GM12878 (cell line): Measurements from ENCODE around the gene ARMC9. TPM values are rescaled to one million over a fixed set of nuclear protein-coding genes. Genes with fewer than 3 reads are reported as not detected.

ENCODE experiments used
- ATAC-seq: fragments of 200-7000 bp; cut with Tn5 transposase; 3 replicates; pipeline ENCODE4 v1.9.1; 2020; ENCODE audit warnings: mild to moderate bottlenecking, moderate library complexity
- BruUV-seq: library from RNA; stranded (reverse); fragments of 400-500 nt; replicated peaks from 2 replicates; lab custom pipeline; 2021; lab: Mats Ljungman, UMichigan
- CTCF ChIA-PET: fragments of 300-600 bp; sonication (Branson Sonifier 250); formaldehyde crosslinking; extraction: SDS; loops from one replicate; lab custom pipeline; 2021; ENCODE audit warnings: inconsistent platforms; lab: Yijun Ruan, JAX
- POLR2A ChIA-PET: fragments of 350-600 bp; formaldehyde crosslinking; extraction: SDS; loops from one replicate; lab custom pipeline; 2021; ENCODE audit warnings: inconsistent platforms; lab: Charles Lee
- RAD21 ChIA-PET: fragments of 300-600 bp; sonication (Branson Sonifier 250); formaldehyde crosslinking; loops from one replicate; lab custom pipeline; 2023; ENCODE audit warnings: antibody characterized with exemption; ENCODE audit not compliant: unreplicated experiment; lab: Charles Lee
- SMC1A ChIA-PET: fragments of 300-600 bp; sonication (Branson Sonifier 250); formaldehyde crosslinking; loops from one replicate; lab custom pipeline; 2023; ENCODE audit not compliant: unreplicated experiment, uncharacterized antibody; lab: Charles Lee
- DNase-seq: peaks from one replicate; pipeline ENCODE4 v3.0.0-alpha.2; 2011; ENCODE audit warnings: low read depth, low spot score
- FAIRE-seq: peaks from 3 replicates; lab custom pipeline; 2011; peaks lifted over from hg19 to GRCh38; lab: Jason Lieb, UNC
- H2AFZ ChIP-seq: 2 replicates; pipeline ENCODE4 v1.6.0; 2011; ENCODE audit warnings: low read depth, low read length, control low read depth; ENCODE audit not compliant: control insufficient read depth
- H3K27ac ChIP-seq: 2 replicates; pipeline ENCODE4 v1.5.1; 2011; ENCODE audit warnings: control low read depth; ENCODE audit not compliant: control insufficient read depth, insufficient read depth
- H3K27me3 ChIP-seq, 2 experiments: replicated peaks in 1 of 2; 2 replicates each; pipeline versions ENCODE4 v1.6.0 to v1.6.1; 2011; ENCODE audit warnings: low read length in 1 of 2; ENCODE audit not compliant: control insufficient read depth in 2 of 2, insufficient read depth in 2 of 2
- H3K36me3 ChIP-seq, 2 experiments: 2 replicates each; pipeline ENCODE4 v1.5.1; 2011; ENCODE audit warnings: low read length in 1 of 2; ENCODE audit not compliant: control insufficient read depth in 2 of 2, insufficient read depth in 2 of 2
- H3K4me1 ChIP-seq: 2 replicates; pipeline ENCODE4 v1.6.1; 2011; ENCODE audit warnings: mild to moderate bottlenecking, low read length, moderate library complexity, mixed read lengths; ENCODE audit not compliant: control insufficient read depth, insufficient read depth
- H3K4me2 ChIP-seq: 2 replicates; pipeline ENCODE4 v1.6.0; 2011; ENCODE audit warnings: control low read depth; ENCODE audit not compliant: control insufficient read depth, insufficient read depth
- H3K4me3 ChIP-seq: fragments of 200-600 bp; sonication (generic); 2 replicates; pipeline ENCODE4 v1.5.1; 2016
- H3K79me2 ChIP-seq: 2 replicates; pipeline ENCODE4 v1.6.0; 2011; ENCODE audit warnings: low read length; ENCODE audit not compliant: control insufficient read depth, insufficient read depth
- H3K9ac ChIP-seq: 2 replicates; pipeline ENCODE4 v1.8.0; 2011; ENCODE audit warnings: low read length, control low read depth, mixed read lengths; ENCODE audit not compliant: control insufficient read depth, insufficient read depth
- H3K9me3 ChIP-seq: replicated peaks from 3 replicates; pipeline ENCODE4 v1.5.1; 2011; ENCODE audit warnings: mild to moderate bottlenecking, low read length; ENCODE audit not compliant: control insufficient read depth, insufficient read depth
- H4K20me1 ChIP-seq: 2 replicates; pipeline ENCODE4 v1.6.0; 2011; ENCODE audit not compliant: control insufficient read depth, insufficient read depth
- BCL11A ChIP-seq: IDR thresholded peaks from 2 replicates; pipeline ENCODE4 v1.6.1; 2011; ENCODE audit warnings: low read depth, low read length
- BHLHE40 ChIP-seq, 2 experiments: fragments of 450-650 bp in 1 of 2; IDR thresholded peaks; 2 replicates each; pipeline ENCODE4 v1.6.1; 2011 to 2017; ENCODE audit warnings: low read depth in 2 of 2, borderline replicate concordance in 1 of 2, improper control_type of control experiment in 1 of 2, low read length in 1 of 2, mild to moderate bottlenecking in 1 of 2
- CEBPB ChIP-seq, 2 experiments: fragments of 150-350 bp in 1 of 2; IDR thresholded peaks; 2 replicates each; pipeline ENCODE4 v1.6.1; 2012 to 2014; ENCODE audit warnings: low read depth in 2 of 2, low read length in 2 of 2, borderline replicate concordance in 1 of 2, inconsistent platforms in 1 of 2
- CHD1 ChIP-seq: IDR thresholded peaks from 2 replicates; pipeline ENCODE4 v1.6.1; 2012; ENCODE audit warnings: low read depth, low read length, improper control_type of control experiment
- CREB1 ChIP-seq: IDR thresholded peaks from 2 replicates; pipeline ENCODE4 v1.6.1; 2012; ENCODE audit warnings: low read depth, mild to moderate bottlenecking, inconsistent platforms
- PML ChIP-seq: IDR thresholded peaks from 2 replicates; pipeline ENCODE4 v1.6.1; 2012; ENCODE audit warnings: low read length, inconsistent platforms
- POLR2A ChIP-seq: IDR thresholded peaks from 2 replicates; pipeline ENCODE4 v1.6.1; 2011; ENCODE audit warnings: low read depth, mild to moderate bottlenecking, low read length
- RBBP5 ChIP-seq: fragments of 200-600 bp; sonication (generic); conservative IDR thresholded peaks from 2 replicates; pipeline ENCODE4 v1.6.1; 2016
- RELA ChIP-seq: fragments of 450-650 bp; IDR thresholded peaks from 2 replicates; pipeline ENCODE4 v1.8.0; 2014; ENCODE audit warnings: borderline replicate concordance; ENCODE audit not compliant: partially characterized antibody
- RFX5 ChIP-seq: IDR thresholded peaks from 2 replicates; pipeline ENCODE4 v1.6.1; 2011; ENCODE audit warnings: low read depth, low read length, improper control_type of control experiment
- TCF12 ChIP-seq: IDR thresholded peaks from 2 replicates; pipeline ENCODE4 v1.6.1; 2011; ENCODE audit warnings: low read depth, mild to moderate bottlenecking, low read length
- WRNIP1 ChIP-seq: IDR thresholded peaks from 2 replicates; pipeline ENCODE4 v1.6.1; 2011; ENCODE audit warnings: low read depth, low read length, improper control_type of control experiment, borderline replicate concordance
- WGBS: methylation state at CpG from one replicate; pipeline ENCODE4 v1.1.6; 2016; ENCODE audit warnings: low lambda C conversion rate; ENCODE audit not compliant: insufficient replicate concordance, insufficient coverage; ENCODE audit errors: missing lambda C conversion rate; 5-methylcytosine and 5-hydroxymethylcytosine counted together
- in situ Hi-C: fragments of 300-500 bp; cut with MboI; formaldehyde crosslinking; loops from 9 replicates; pipeline ENCODE4 v1.14.3; 2018; ENCODE audit warnings: mixed read lengths
- intact Hi-C: fragments of 100-400 bp; cut with micrococcal nuclease; formaldehyde crosslinking; loops from one replicate; pipeline ENCODE4 v1.14.2; 2022; ENCODE audit not compliant: unreplicated experiment
- polyA plus RNA-seq, 11 experiments: library from polyadenylated mRNA; depleted of rRNA in 4 of 11; unstranded in 6 of 11; stranded (reverse) in 5 of 11; fragments of >200 nt; fragmentation: Nextera tagmentation in 4 of 11; fragmentation: Illumina TruSeq in 1 of 11; extraction: Ambion mirVana in 4 of 11; extraction: Trizol in 1 of 11; gene quantifications; 1 replicate in 1 of 11; 2 replicates in 10 of 11; pipeline versions ENCODE4 v1.2.1 to v1.2.3, GENCODE V29; 2011 to 2016; ENCODE audit warnings: inconsistent platforms in 2 of 11, missing spikeins in 2 of 11, low read depth in 1 of 11
- total RNA-seq, 4 experiments: library from RNA; depleted of rRNA in 3 of 4; stranded (reverse); fragments of >200 nt in 3 of 4; fragmentation: Illumina TruSeq in 1 of 4; extraction: Trizol in 1 of 4; gene quantifications; 2 replicates each; pipeline versions ENCODE4 v1.2.1 to v1.2.3, GENCODE V29; 2013 to 2021
- TF ChIP-seq, protein P1 (sequence below): IDR thresholded peaks from 2 replicates; pipeline ENCODE4 v1.6.1; 2012; ENCODE audit warnings: improper control_type of control experiment, low read depth, low read length; ENCODE audit not compliant: insufficient replicate concordance
- TF ChIP-seq, protein P2 (sequence below): IDR thresholded peaks from 2 replicates; pipeline ENCODE4 v1.6.1; 2011; ENCODE audit warnings: borderline replicate concordance, low read depth, mild to moderate bottlenecking, moderate library complexity, mixed read lengths, low read length; ENCODE audit not compliant: insufficient read depth; ENCODE audit errors: extremely low read length
- TF ChIP-seq, protein P3 (sequence below): fragments of 150-350 bp; IDR thresholded peaks from 2 replicates; pipeline ENCODE4 v1.6.1; 2016; ENCODE audit warnings: low read depth, low read length

Gene ARMC9
- total and polyA plus RNA-seq, 10 of the 15 experiments (the other 5 are each of a cell fraction or from before 2014, with no cell fraction given), result 3.8 to 21.8 (median 10.4) TPM

GRCh38 chr2:231360401-231360800 lies 162.0 kb downstream of the ARMC9 start:
- Histone ChIP-seq H3K36me3 (no peaks in the 10 kb centered on the region; a peak in 1 of 4 replicates), H4K20me1 (no peaks in the 10 kb centered on the region), H3K9ac (no peak overlapping the region), H3K27ac (no peak overlapping the region), H3K4me2 (no peak overlapping the region), H3K9me3 (no peaks in the 10 kb centered on the region), H3K4me1 (peaks cover 15% of the 10 kb centered on the region), H3K79me2 (no peaks in the 10 kb centered on the region), H3K4me3 (no peak overlapping the region), H2AFZ (no peak overlapping the region), H3K27me3 (no peaks in the 10 kb centered on the region)
- intact Hi-C loops, result no loop called here
- TF ChIP-seq RBBP5, result no peak
- no peak for TF ChIP-seq CREB1
- TF ChIP-seq BCL11A, result no peak
- no peak for TF ChIP-seq BHLHE40 (IDR thresholded peaks at IDR 0.05; ENCODE audit: borderline replicate concordance in 1 of 2, low read depth in 2 of 2, low read length in 1 of 2)
- TF ChIP-seq, protein P1, sequence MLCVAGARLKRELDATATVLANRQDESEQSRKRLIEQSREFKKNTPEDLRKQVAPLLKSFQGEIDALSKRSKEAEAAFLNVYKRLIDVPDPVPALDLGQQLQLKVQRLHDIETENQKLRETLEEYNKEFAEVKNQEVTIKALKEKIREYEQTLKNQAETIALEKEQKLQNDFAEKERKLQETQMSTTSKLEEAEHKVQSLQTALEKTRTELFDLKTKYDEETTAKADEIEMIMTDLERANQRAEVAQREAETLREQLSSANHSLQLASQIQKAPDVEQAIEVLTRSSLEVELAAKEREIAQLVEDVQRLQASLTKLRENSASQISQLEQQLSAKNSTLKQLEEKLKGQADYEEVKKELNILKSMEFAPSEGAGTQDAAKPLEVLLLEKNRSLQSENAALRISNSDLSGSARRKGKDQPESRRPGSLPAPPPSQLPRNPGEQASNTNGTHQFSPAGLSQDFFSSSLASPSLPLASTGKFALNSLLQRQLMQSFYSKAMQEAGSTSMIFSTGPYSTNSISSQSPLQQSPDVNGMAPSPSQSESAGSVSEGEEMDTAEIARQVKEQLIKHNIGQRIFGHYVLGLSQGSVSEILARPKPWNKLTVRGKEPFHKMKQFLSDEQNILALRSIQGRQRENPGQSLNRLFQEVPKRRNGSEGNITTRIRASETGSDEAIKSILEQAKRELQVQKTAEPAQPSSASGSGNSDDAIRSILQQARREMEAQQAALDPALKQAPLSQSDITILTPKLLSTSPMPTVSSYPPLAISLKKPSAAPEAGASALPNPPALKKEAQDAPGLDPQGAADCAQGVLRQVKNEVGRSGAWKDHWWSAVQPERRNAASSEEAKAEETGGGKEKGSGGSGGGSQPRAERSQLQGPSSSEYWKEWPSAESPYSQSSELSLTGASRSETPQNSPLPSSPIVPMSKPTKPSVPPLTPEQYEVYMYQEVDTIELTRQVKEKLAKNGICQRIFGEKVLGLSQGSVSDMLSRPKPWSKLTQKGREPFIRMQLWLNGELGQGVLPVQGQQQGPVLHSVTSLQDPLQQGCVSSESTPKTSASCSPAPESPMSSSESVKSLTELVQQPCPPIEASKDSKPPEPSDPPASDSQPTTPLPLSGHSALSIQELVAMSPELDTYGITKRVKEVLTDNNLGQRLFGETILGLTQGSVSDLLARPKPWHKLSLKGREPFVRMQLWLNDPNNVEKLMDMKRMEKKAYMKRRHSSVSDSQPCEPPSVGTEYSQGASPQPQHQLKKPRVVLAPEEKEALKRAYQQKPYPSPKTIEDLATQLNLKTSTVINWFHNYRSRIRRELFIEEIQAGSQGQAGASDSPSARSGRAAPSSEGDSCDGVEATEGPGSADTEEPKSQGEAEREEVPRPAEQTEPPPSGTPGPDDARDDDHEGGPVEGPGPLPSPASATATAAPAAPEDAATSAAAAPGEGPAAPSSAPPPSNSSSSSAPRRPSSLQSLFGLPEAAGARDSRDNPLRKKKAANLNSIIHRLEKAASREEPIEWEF, result no peak
- TF ChIP-seq CHD1, result no peak
- TF ChIP-seq CEBPB (IDR thresholded peaks at IDR 0.05; ENCODE audit: borderline replicate concordance in 1 of 2, low read depth in 2 of 2, low read length in 2 of 2), result no peak
- TF ChIP-seq WRNIP1, result no peak
- no peak for TF ChIP-seq PML
- no peak for TF ChIP-seq TCF12
- no peak for TF ChIP-seq RELA
- TF ChIP-seq, protein P2, sequence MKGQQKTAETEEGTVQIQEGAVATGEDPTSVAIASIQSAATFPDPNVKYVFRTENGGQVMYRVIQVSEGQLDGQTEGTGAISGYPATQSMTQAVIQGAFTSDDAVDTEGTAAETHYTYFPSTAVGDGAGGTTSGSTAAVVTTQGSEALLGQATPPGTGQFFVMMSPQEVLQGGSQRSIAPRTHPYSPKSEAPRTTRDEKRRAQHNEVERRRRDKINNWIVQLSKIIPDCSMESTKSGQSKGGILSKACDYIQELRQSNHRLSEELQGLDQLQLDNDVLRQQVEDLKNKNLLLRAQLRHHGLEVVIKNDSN, result no peak
- TF ChIP-seq POLR2A, result no peak
- no peak for TF ChIP-seq RFX5
- TF ChIP-seq, protein P3, sequence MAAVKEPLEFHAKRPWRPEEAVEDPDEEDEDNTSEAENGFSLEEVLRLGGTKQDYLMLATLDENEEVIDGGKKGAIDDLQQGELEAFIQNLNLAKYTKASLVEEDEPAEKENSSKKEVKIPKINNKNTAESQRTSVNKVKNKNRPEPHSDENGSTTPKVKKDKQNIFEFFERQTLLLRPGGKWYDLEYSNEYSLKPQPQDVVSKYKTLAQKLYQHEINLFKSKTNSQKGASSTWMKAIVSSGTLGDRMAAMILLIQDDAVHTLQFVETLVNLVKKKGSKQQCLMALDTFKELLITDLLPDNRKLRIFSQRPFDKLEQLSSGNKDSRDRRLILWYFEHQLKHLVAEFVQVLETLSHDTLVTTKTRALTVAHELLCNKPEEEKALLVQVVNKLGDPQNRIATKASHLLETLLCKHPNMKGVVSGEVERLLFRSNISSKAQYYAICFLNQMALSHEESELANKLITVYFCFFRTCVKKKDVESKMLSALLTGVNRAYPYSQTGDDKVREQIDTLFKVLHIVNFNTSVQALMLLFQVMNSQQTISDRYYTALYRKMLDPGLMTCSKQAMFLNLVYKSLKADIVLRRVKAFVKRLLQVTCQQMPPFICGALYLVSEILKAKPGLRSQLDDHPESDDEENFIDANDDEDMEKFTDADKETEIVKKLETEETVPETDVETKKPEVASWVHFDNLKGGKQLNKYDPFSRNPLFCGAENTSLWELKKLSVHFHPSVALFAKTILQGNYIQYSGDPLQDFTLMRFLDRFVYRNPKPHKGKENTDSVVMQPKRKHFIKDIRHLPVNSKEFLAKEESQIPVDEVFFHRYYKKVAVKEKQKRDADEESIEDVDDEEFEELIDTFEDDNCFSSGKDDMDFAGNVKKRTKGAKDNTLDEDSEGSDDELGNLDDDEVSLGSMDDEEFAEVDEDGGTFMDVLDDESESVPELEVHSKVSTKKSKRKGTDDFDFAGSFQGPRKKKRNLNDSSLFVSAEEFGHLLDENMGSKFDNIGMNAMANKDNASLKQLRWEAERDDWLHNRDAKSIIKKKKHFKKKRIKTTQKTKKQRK, result no peak
- ChIA-PET SMC1A (interaction anchor here (1.5 kb wide), 1 partner anchor 37 kb away, joined by 4 read pairs; no protein-coding TSS in a partner anchor), POLR2A (no interaction called here), RAD21 (no interaction called here), CTCF (interaction anchor here (1.1 to 1.3 kb wide), 2 partner anchors 15 to 36 kb away, joined by 3 read pairs; no protein-coding TSS in a partner anchor)
- no TSS peak for BruUV-seq
- WGBS, result 75% methylated on average over 11 of the region's 11 CpGs
- FAIRE-seq (no peak), DNase-seq (no peak), ATAC-seq (no peak)
- in situ Hi-C loops, result no loop called here
